NCI-H69 (cell line): ENCODE results near the gene NKX1-2.

ENCODE experiments used
- DNase-seq: peaks from one replicate; lab custom pipeline; 2025; lab: John Stamatoyannopoulos, UW

NKX1-2 gene

GRCh38 chr10:124417895-124418725, 31.7 kb downstream of the NKX1-2 start:
- peak; percentile 56 for DNase-seq

DNA sequence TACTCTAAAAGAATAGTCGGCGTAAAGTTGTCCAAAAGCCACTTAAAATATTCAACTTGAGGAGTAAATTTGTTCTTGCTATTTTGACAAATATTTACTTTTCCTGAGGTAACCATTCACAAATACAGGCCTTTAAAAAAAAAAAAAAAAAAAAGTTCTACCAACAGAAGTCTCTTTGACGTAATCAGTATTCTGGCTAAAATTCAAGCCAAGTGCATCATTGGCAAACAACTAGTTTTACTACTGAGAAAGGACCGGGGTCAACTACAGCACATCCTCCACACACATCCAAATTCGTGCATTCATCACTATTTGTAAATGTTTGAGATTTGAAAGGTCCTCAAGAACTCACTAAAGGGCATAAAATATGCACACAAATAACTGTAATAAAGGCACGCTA, 33.1 kb downstream of the NKX1-2 start:
- no peak for DNase-seq

GRCh38 chr10:124415210-124415609, 34.6 kb downstream of the NKX1-2 start:
- DNase-seq, result no peak

DNA sequence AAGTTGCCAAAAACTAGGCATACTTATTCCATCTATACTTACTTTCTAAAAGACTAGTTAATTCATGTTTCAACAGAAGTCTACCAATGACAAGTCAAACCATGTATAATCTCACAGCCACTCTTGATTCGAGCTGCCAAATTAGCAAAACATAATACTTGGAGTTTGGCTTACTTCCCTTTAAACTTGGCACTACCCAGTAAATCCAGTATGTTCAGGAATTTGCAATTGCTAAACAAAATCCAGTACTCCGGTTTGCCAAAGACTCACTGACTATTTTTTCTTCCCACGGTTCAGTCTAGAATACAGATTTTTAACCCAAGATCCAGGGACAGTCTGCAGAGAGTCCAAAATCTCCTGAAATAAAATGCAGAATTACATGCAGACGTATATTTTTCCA, 35.8 kb downstream of the NKX1-2 start:
- DNase-seq, result no peak

GRCh38 chr10:124409696-124410095, 40.1 kb downstream of the NKX1-2 start:
- no peak for DNase-seq

GRCh38 chr10:124408357-124408756, 41.5 kb downstream of the NKX1-2 start:
- no peak for DNase-seq

DNA sequence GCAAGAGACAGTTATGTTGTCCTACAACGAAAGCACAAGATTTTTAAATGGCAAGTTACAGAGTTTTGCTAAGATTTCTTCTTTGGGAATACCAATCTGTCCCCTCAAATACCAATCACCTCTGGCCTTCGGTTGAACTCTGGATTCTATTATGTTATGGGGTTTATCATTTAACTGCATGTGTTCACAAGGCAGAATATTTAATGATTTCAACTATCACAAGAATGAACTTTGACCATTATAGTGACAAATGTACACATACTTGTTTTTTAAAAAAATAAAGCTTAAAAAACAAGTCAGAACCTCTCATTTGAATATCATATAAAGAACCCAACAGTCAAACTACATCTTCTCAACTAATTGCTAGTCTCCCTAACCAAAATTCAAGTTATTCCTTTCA, 42.4 kb downstream of the NKX1-2 start:
- no peak for DNase-seq

- peak; percentile 68 for DNase-seq
Measured at GRCh38 chr10:124403548-124403947, 46.3 kb downstream of the NKX1-2 start.

DNA sequence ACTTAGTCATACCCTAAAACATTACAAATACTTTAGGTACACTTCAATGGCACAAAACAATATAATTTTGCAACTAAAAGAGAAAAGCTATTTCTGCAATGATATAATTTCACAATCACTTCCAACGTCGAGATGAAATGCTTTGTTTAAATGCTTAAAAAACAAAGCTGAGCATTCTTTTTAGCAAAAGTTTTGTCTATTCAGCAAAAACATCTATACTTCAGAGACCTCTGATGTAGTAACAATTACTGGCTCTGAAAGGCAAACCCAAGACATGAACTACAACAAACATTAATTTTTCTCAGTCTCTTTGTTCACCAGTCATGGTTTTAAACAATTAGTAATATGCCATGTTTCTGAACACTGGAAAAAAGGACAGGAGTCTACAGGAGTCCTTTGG, 47.6 kb downstream of the NKX1-2 start:
- DNase-seq, result no peak

- no peak for DNase-seq
Measured at GRCh38 chr10:124401633-124402032, 48.2 kb downstream of the NKX1-2 start.
